ENCODE results near the gene LRRK2. TPM values are rescaled to one million over a fixed set of nuclear protein-coding genes. Genes with fewer than 3 reads are reported as not detected.

Gene LRRK2
- polyA plus RNA-seq, 4 donors, result 0.22 to 1.7 (median 0.99) TPM

- no peaks in the 10 kb centered on the region for H3K36me3 ChIP-seq (ENCODE audit: control insufficient read depth in 3 of 3, insufficient read depth in 2 of 3, low read depth in 1 of 3, low read length in 3 of 3)
- peaks cover 0 to 6% of the 10 kb centered on the region in 2 donors for H3K9me3 ChIP-seq (ENCODE audit: control insufficient read depth in 2 of 2, insufficient read depth in 1 of 2, low read depth in 1 of 2, low read length in 1 of 2)
- no peak for DNase-seq
- no peak overlapping the region for H3K4me3 ChIP-seq (ENCODE audit: low read depth in 1 of 3, low read length in 3 of 3)
- no peak for FAIRE-seq
- H3K27ac ChIP-seq (ENCODE audit: low read depth in 1 of 3, low read length in 2 of 3), result no peak overlapping the region
- H3K4me1 ChIP-seq (ENCODE audit: control insufficient read depth in 3 of 3, insufficient read depth in 2 of 3, low read depth in 1 of 3, low read length in 2 of 3), result no peaks in the 10 kb centered on the region
- no peaks in the 10 kb centered on the region for H3K27me3 ChIP-seq (ENCODE audit: control insufficient read depth in 3 of 3, insufficient read depth in 3 of 3, low read length in 3 of 3)
- 72 to 85% (median 80%) methylated on average over 6 of the region's 6 CpGs for WGBS, 3 donors
These were observed 36.1 kb upstream of the LRRK2 start for GRCh38 chr12:40188558-40189320.

- no peaks in the 10 kb centered on the region for H3K27me3 ChIP-seq (ENCODE audit: control insufficient read depth in 3 of 3, insufficient read depth in 3 of 3, low read length in 3 of 3)
- H3K4me3 ChIP-seq (ENCODE audit: low read depth in 1 of 3, low read length in 3 of 3), result no peak overlapping the region
- H3K9me3 ChIP-seq (ENCODE audit: control insufficient read depth in 2 of 2, insufficient read depth in 1 of 2, low read depth in 1 of 2, low read length in 1 of 2), result peaks cover 0 to 6% of the 10 kb centered on the region in 2 donors
- no peaks in the 10 kb centered on the region for H3K36me3 ChIP-seq (ENCODE audit: control insufficient read depth in 3 of 3, insufficient read depth in 2 of 3, low read depth in 1 of 3, low read length in 3 of 3)
- no peak overlapping the region for H3K27ac ChIP-seq (ENCODE audit: low read depth in 1 of 3, low read length in 2 of 3)
- no peaks in the 10 kb centered on the region for H3K4me1 ChIP-seq (ENCODE audit: control insufficient read depth in 3 of 3, insufficient read depth in 2 of 3, low read depth in 1 of 3, low read length in 2 of 3)
- DNase-seq, result peak in 1 of 2 donors; percentile 28
- WGBS, 3 donors, result 69 to 79% (median 78%) methylated on average over 6 of the region's 6 CpGs
- no peak for FAIRE-seq
These were observed 32.0 kb upstream of the LRRK2 start for GRCh38 chr12:40192704-40193255.

GRCh38 chr12:40194846-40195245, 30.0 kb upstream of the LRRK2 start:
- no peak for DNase-seq
- Histone ChIP-seq H3K9me3 (ENCODE audit: control insufficient read depth in 2 of 2, insufficient read depth in 1 of 2, low read depth in 1 of 2, low read length in 1 of 2) (no peaks in the 10 kb centered on the region), H3K36me3 (ENCODE audit: control insufficient read depth in 3 of 3, insufficient read depth in 2 of 3, low read depth in 1 of 3, low read length in 3 of 3) (no peaks in the 10 kb centered on the region), H3K27me3 (ENCODE audit: control insufficient read depth in 3 of 3, insufficient read depth in 3 of 3, low read length in 3 of 3) (no peaks in the 10 kb centered on the region), H3K4me1 (ENCODE audit: control insufficient read depth in 3 of 3, insufficient read depth in 2 of 3, low read depth in 1 of 3, low read length in 2 of 3) (no peaks in the 10 kb centered on the region), H3K4me3 (ENCODE audit: low read depth in 1 of 3, low read length in 3 of 3) (no peak overlapping the region), H3K27ac (ENCODE audit: low read depth in 1 of 3, low read length in 2 of 3) (no peak overlapping the region)
- 87 to 93% (median 89%) methylated on average over 3 of the region's 3 CpGs for WGBS, 3 donors
- FAIRE-seq, result no peak

GRCh38 chr12:40197590-40197989, 27.2 kb upstream of the LRRK2 start:
- 88 to 90% (median 90%) methylated on average over 4 of the region's 4 CpGs for WGBS, 3 donors
- FAIRE-seq, result no peak

GRCh38 chr12:40198601-40199000, 26.2 kb upstream of the LRRK2 start:
- H3K4me1 ChIP-seq (ENCODE audit: control insufficient read depth in 3 of 3, insufficient read depth in 2 of 3, low read depth in 1 of 3, low read length in 2 of 3), result no peaks in the 10 kb centered on the region
- no peak overlapping the region for H3K4me3 ChIP-seq (ENCODE audit: low read depth in 1 of 3, low read length in 3 of 3)
- H3K9me3 ChIP-seq (ENCODE audit: control insufficient read depth in 2 of 2, insufficient read depth in 1 of 2, low read depth in 1 of 2, low read length in 1 of 2), result no peaks in the 10 kb centered on the region
- no peaks in the 10 kb centered on the region for H3K36me3 ChIP-seq (ENCODE audit: control insufficient read depth in 3 of 3, insufficient read depth in 2 of 3, low read depth in 1 of 3, low read length in 3 of 3)
- FAIRE-seq (no peak), DNase-seq (no peak)
- no peaks in the 10 kb centered on the region for H3K27me3 ChIP-seq (ENCODE audit: control insufficient read depth in 3 of 3, insufficient read depth in 3 of 3, low read length in 3 of 3)
- H3K27ac ChIP-seq (ENCODE audit: low read depth in 1 of 3, low read length in 2 of 3), result no peak overlapping the region
- 77 to 92% (median 88%) methylated on average over 4 of the region's 4 CpGs for WGBS, 3 donors

More at GRCh38 chr12:40197590-40197989, 27.2 kb upstream of the LRRK2 start:
- Histone ChIP-seq H3K4me1 (ENCODE audit: control insufficient read depth in 3 of 3, insufficient read depth in 2 of 3, low read depth in 1 of 3, low read length in 2 of 3) (no peaks in the 10 kb centered on the region), H3K36me3 (ENCODE audit: control insufficient read depth in 3 of 3, insufficient read depth in 2 of 3, low read depth in 1 of 3, low read length in 3 of 3) (no peaks in the 10 kb centered on the region), H3K9me3 (ENCODE audit: control insufficient read depth in 2 of 2, insufficient read depth in 1 of 2, low read depth in 1 of 2, low read length in 1 of 2) (no peaks in the 10 kb centered on the region), H3K27me3 (ENCODE audit: control insufficient read depth in 3 of 3, insufficient read depth in 3 of 3, low read length in 3 of 3) (no peaks in the 10 kb centered on the region), H3K4me3 (ENCODE audit: low read depth in 1 of 3, low read length in 3 of 3) (no peak overlapping the region), H3K27ac (ENCODE audit: low read depth in 1 of 3, low read length in 2 of 3) (no peak overlapping the region)
- DNase-seq, result no peak

GRCh38 chr12:40202095-40203059, 22.4 kb upstream of the LRRK2 start:
- Histone ChIP-seq H3K27me3 (ENCODE audit: control insufficient read depth in 3 of 3, insufficient read depth in 3 of 3, low read length in 3 of 3) (no peaks in the 10 kb centered on the region), H3K9me3 (ENCODE audit: control insufficient read depth in 2 of 2, insufficient read depth in 1 of 2, low read depth in 1 of 2, low read length in 1 of 2) (no peaks in the 10 kb centered on the region), H3K27ac (ENCODE audit: low read depth in 1 of 3, low read length in 2 of 3) (no peak overlapping the region), H3K4me3 (ENCODE audit: low read depth in 1 of 3, low read length in 3 of 3) (no peak overlapping the region), H3K4me1 (ENCODE audit: control insufficient read depth in 3 of 3, insufficient read depth in 2 of 3, low read depth in 1 of 3, low read length in 2 of 3) (no peaks in the 10 kb centered on the region), H3K36me3 (ENCODE audit: control insufficient read depth in 3 of 3, insufficient read depth in 2 of 3, low read depth in 1 of 3, low read length in 3 of 3) (no peaks in the 10 kb centered on the region)
- 21 to 38% (median 34%) methylated on average over 1 of the region's 1 CpG for WGBS, 3 donors
- no peak for DNase-seq
- FAIRE-seq, result no peak

- Histone ChIP-seq H3K4me3 (ENCODE audit: low read depth in 1 of 3, low read length in 3 of 3) (no peak overlapping the region), H3K27me3 (ENCODE audit: control insufficient read depth in 3 of 3, insufficient read depth in 3 of 3, low read length in 3 of 3) (no peaks in the 10 kb centered on the region), H3K36me3 (ENCODE audit: control insufficient read depth in 3 of 3, insufficient read depth in 2 of 3, low read depth in 1 of 3, low read length in 3 of 3) (no peaks in the 10 kb centered on the region), H3K9me3 (ENCODE audit: control insufficient read depth in 2 of 2, insufficient read depth in 1 of 2, low read depth in 1 of 2, low read length in 1 of 2) (no peaks in the 10 kb centered on the region), H3K27ac (ENCODE audit: low read depth in 1 of 3, low read length in 2 of 3) (no peak overlapping the region), H3K4me1 (ENCODE audit: control insufficient read depth in 3 of 3, insufficient read depth in 2 of 3, low read depth in 1 of 3, low read length in 2 of 3) (no peaks in the 10 kb centered on the region)
- DNase-seq (no peak), FAIRE-seq (no peak)
- WGBS, 3 donors, result 68 to 75% (median 70%) methylated on average over 5 of the region's 5 CpGs
These were observed 21.8 kb upstream of the LRRK2 start for GRCh38 chr12:40203060-40203430.

GRCh38 chr12:40204337-40204736, 20.5 kb upstream of the LRRK2 start:
- FAIRE-seq (no peak), DNase-seq (no peak)
- no peaks in the 10 kb centered on the region for H3K9me3 ChIP-seq (ENCODE audit: control insufficient read depth in 2 of 2, insufficient read depth in 1 of 2, low read depth in 1 of 2, low read length in 1 of 2)
- H3K27ac ChIP-seq (ENCODE audit: low read depth in 1 of 3, low read length in 2 of 3), result no peak overlapping the region
- H3K36me3 ChIP-seq (ENCODE audit: control insufficient read depth in 3 of 3, insufficient read depth in 2 of 3, low read depth in 1 of 3, low read length in 3 of 3), result no peaks in the 10 kb centered on the region
- H3K4me1 ChIP-seq (ENCODE audit: control insufficient read depth in 3 of 3, insufficient read depth in 2 of 3, low read depth in 1 of 3, low read length in 2 of 3), result no peaks in the 10 kb centered on the region
- 94 to 96% (median 95%) methylated on average over 3 of the region's 3 CpGs for WGBS, 3 donors
- H3K27me3 ChIP-seq (ENCODE audit: control insufficient read depth in 3 of 3, insufficient read depth in 3 of 3, low read length in 3 of 3), result no peaks in the 10 kb centered on the region
- no peak overlapping the region for H3K4me3 ChIP-seq (ENCODE audit: low read depth in 1 of 3, low read length in 3 of 3)
